ENCODE measurements around the gene RPL34.

Gene RPL34

DNA sequence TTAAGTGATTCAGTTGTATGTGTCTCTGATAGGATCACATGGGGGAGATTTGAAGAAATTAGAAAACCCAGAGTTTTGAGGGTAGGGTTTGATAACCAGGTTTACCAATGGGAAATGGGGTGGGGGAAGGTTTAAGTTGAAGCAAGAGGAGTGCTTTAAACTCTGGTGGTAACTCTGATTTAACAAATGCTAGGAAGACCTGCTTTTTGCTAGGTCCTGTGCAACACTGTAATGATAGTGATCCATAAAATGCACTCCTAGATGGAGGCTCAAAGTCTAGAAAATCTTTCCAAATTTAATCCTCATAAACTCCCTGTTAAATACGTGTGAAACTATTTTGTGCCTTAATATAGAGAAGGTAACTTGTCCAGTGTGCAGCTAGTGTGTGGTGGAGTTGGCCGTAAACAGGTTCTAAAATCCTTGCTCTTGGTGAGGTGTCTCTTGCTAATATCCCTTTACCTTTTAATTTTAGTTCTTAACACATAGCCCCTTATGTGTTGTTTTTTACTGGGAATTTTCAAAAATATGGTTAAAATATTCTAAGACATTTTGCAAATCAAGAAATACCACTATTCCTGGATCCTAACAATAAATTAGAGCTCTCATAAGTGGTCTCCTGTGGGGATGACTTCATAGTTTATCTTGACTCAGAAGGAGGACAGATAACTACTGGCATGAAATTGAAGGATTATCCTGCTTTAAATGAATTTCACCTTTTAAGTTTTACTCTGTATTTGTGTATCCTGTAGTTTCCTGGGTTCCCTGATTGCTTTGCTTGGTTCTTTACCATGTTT, 4.1 kb downstream of the RPL34 start:
- no peak for DNase-seq (ENCODE audit: low read depth in 2 of 2)

DNA sequence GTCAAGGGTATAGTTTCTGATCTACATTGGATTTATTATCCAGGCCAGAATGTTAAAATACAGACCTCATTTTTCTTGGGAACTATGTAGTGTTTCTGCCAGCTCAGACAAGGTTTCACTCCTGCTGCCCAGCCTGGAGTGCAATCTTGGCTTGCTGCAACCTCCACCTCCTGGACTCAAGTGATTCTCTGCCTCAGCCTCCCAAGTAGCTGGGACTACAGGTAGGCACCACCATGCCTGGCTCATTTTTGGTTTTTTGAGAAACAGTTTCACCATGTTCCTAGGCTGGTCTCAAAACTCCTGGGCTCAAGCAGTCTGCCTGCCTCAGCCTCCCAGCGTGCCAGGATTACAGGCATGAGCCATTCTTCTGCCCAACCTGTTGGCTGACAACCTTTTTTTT, 5.7 kb downstream of the RPL34 start:
- DNase-seq (ENCODE audit: low read depth in 2 of 2) = no peak

DNA sequence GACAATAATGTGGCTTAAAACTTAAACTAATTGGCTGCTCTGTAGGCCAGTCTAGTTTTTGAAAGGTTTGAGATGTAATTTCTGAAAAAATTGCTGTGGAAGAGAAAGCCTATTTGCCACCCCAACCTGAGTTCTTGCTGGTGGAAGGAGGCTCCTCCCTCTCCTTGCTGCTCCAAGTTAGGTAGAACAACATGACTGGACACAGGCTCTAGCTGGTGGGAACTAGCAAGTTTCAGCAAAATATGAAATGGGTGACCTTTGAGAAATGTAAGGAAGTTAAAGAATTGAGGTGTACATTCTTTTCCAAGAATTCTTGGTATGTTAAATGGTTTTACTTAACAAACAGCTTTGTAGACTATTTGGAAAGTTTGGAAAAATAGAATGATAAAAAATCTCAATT, 8.0 kb downstream of the RPL34 start:
- DNase-seq (ENCODE audit: low read depth in 2 of 2) = no peak

DNA sequence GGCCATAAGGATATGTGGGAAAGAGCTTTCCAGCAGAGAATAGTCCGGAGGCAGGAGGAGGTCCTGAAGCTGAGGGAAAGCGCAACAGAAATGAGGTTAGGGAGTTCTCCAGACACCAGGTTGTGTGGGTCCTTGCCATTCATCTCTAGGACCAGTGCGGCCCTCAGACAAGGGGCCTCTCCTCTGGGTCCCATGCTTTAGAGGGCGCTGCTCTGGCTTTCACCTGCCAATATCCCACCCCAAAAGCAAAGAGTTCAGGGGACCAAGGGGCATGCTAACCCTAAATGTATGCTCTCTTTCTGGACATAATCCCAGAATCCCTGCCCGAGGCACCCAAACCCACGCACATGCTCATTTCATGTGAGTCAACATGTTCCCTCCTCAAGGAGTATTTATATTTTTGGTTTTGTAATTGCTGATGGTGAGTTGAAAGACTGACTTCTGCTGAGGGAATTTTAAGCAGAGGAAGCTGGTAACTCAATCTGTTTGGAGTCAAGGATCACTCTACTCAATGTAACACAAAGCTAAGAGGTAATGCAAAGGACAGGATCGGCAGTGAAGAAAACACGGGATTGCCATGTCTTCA, 14.8 kb downstream of the RPL34 start:
- DNase-seq (ENCODE audit: low read depth in 2 of 2) = no peak

DNA sequence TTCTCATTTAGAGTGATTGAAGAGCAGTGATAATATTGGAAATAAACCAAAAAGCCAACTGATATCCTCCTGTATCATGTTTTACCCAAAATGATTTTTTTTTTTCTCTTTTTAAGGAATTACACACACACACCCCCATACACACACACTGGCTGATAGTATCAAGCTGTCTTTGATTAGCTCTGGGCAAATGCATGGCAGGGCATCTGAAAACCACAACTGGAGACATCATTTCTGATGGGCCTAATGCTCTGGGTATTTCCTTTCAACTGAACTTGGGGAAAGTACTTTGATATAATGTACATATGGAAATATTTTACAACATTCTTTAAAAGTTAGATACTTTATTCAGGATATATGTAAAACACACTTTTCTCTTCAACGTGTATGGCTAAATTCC, 15.9 kb downstream of the RPL34 start:
- no peak for DNase-seq (ENCODE audit: low read depth in 2 of 2)

DNA sequence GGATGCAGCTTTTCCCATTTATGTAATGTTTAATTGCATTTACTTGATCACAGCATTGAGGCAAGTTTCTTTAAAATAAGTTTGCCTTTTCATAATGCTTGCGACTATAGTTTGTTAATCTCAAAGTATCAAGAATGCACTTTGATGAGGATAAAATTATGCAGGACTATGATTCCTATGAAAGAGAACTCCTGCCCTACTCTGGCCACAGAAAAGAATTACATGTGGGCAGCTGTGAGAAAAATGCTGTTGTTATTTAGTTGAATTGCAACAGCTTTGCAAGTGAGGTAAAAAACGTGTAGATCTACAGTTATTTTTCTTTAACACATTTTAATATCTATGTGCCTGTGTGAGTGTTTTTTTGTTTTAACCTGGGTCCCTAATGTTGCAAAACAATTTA, 17.5 kb downstream of the RPL34 start:
- DNase-seq (ENCODE audit: low read depth in 2 of 2) = no peak

DNA sequence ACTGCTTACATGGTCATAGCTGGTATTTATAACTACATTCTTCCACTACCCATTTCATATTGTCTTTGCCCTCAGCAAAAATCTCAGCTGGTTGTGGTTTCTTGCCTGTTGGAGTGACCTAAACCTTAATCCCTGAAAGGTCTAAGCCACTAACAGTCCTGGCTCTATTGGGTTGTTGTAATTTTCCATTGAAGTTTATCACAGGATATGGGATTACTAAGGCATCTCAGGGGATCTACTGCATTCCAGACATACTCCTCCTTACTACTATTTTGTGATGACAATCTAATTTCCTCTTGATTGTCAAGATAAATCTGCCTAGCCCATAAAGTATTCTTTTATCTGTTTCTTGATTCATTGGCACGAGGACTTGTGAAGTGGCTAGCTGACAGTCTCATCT, 23.9 kb downstream of the RPL34 start:
- no peak for DNase-seq (ENCODE audit: low read depth in 2 of 2)

DNA sequence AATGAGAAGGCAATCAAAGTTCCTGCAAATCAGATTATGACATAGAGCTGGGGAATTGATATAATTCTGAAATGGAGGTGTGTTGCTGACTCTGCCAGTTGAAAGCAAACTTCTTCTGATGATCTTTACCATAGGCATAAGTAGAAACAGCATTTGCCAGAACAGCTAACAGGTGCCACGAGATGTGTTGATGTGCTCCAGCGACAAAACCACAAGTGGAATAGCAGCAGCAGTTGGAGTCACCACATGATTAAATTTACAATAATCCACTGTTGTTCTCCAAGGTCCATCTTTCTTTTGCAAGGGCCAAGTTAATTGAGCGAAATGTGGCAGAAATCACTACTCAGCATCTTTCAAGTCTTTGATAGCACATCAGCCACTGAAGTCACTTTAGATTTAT, 26.3 kb downstream of the RPL34 start:
- no peak for DNase-seq (ENCODE audit: low read depth in 2 of 2)

DNA sequence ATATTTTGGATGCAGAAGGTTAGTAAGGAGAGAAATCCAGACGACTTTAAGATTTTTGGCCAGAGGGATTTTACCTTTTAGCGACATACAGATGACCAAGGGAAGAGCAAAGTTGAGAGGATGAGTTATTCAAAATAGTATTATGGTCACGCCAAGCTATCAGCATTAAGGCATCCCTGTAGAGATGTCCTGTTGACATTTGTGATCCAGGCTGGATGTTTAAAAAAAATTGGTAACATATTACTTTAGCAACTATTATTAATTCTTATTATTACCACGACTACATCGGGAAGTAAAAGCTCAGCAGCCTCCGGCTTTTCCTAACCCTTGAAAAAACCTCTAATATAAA, 29.5 kb downstream of the RPL34 start:
- DNase-seq (ENCODE audit: low read depth in 2 of 2) = no peak

DNA sequence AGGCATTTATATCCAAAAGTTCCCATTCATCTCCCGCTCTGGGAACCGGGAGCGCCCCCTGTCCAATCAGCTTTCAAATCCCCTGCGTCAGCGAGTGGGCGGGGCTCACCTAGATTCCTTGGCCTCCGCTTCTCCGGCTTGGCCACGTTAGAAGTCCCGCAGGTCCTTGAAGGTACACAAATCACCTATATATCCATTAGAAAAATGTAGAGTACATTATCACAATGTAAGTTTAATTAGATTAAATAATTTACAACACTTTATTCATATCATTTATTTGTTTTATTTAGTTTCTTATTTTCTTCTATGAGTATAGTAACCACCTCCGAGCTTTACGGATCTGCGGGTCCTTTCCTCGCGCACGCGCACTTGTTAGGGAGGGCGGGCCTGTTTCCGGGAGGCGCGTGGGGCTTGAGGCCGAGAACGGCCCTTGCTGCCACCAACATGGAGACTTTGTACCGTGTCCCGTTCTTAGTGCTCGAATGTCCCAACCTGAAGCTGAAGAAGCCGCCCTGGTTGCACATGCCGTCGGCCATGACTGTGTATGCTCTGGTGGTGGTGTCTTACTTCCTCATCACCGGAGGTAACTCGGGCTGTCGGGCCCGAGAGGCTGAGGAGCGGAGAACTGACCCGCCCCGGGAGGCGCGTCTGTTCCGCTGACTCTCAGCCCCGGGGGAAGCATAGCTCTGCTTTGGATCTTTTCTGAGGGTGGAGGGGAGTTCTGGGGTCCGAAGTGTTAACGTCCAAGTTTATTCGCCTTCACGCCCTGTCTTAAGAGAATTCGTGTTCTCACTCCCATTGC, 30.0 kb downstream of the RPL34 start, which contains the start of gene OSTC:
TSS of gene OSTC (plus strand) at position 388 of the 802 bp plus-strand sequence. CDS start at position 445, 57 bp downstream.
- peak; percentile 92 to 93 for DNase-seq (ENCODE audit: low read depth in 2 of 2)

DNA sequence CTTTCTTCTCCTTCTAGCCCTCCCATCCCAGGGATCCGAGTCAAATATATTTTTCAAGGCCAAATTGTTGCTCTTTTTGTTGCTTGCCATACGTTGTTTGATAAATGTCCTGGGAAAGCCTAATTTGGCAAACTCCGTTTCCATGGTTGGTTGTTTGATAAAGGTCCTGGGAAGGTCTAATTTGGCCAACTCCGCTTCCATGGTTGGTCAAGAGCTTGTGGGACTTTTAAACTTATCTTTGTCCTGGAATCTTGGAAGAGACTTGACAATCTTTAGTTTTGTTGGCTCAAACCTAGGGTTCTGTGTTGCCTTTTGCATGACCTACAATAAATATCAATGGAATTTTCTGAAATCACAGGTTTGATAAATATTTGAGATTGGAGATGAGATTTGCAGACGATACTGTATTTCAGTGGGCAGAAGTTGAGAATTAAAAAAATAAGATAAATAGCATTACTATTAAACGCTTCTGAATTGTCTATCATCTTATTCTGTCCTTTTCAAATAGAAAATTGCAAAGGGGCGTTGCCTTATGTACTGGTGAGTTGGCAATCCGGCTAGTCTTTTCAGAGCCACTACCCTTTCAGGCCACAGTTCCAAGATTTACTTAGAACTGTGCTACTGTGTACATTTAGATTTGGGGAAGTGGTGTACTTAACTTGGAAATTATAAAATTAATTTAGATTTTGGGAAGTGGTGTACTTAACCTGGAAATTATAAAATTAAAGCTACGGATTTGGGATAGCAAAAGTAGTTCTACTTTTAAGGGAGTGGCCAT, 30.8 kb downstream of the RPL34 start:
- no peak for DNase-seq (ENCODE audit: low read depth in 2 of 2)

DNA sequence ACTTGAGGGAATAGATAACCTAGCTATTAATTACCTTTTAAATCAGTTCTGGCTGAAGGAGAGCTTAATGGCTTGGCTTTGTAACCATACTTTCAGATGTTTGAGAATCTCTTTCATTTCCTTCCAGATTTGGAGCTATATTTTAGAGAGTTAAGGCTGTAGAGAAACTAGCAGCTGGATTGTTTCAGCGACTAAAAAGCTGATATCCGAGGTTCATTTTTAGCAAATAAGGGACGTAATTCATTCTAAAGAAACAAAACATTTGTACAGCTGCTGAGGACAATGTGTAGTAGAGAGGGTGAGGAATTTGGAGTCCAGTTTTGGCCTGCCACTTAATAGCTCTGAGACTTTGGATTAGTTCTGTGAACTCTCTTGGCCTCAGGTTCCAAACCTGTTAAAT, 42.3 kb downstream of the RPL34 start:
- no peak for DNase-seq (ENCODE audit: low read depth in 2 of 2)

DNA sequence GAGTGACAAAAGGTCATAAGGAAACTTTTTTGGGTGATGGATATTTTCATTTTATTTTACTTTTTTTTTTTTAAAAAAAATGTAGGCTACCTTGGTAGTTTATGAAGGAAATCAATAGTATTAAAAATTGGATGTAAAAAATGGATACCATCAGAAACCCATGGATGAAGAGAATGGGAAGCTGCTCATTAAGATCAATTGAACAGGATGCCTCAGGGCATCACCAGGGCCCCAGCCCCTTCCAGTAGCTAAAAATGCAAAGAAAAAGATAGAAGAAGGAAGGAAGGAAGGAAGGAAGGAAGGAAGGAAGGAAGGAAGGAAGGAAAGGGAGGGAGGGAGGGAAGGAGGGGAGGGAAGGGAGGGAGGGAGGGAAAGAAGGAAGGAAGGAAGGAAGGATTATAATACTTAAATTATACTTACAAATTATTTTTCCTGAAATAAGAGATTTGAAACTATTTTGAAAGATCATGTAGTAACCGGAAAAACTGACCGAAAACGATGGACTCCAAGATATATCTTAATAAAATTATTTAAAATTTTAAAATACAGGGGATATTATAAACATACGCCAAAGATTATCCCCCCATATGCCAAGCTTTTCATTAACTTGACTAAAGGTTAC, 54.1 kb downstream of the RPL34 start:
- DNase-seq (ENCODE audit: low read depth in 2 of 2) = no peak

Data from stimulated activated CD4-positive, alpha-beta T cell treated with anti-CD3 and anti-CD28 coated beads, Interleukin-1b, Interleukin-23, amount 100 ng/mL, for 4 hours (primary cell).